Brain pericyte (primary cell): Measurements from ENCODE around the gene MRPL41.
A peak's percentile ranks its signal among the peaks of the same experiment; 100 is the strongest.
"Not testable (repeated sequence)": the region's sequence is repeated elsewhere in the genome, so short reads cannot be mapped to it uniquely, and the experiment has no call there.

Experiments
- DNase-seq: peaks from one replicate; pipeline ENCODE4 v3.0.0-alpha.2; 2012; ENCODE audit warnings: low read depth, low spot score

The MRPL41 gene

DNA sequence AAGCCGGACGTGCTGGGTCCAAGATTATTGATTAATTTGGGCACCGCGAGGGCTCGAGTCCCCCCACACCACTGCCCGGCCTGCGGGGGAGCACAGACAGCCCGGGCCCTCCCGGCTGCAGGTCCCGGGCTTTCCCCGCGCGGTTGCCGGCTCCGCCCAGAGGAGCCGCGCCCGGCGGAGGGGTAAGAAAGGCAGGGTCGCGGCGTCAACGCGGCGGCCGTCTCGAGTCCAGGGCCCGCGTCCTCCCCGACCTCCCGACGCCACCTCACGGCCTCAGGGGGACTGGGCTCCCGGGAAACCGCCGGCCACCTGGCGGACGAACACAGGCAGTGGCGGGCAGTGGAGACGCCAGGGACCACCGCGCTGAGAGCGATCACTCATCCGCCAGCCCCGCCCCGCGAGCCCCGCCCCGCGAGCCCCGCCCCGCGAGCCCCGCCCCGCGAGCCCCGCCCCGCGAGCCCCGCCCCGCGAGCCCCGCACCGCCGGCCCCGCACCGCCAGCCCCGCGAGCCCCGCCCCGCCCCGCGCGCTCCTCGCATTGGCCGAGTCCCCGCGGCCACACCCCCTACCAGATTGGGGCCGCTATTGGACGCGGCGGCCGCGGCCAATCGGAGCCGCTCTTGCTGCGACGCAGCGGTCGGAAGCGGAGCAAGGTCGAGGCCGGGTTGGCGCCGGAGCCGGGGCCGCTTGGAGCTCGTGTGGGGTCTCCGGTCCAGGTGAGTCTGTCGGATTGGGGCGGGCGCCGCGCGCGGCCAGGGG is at the start of gene MRPL41:
Gene MRPL41, plus strand, starts transcription at position 616 of the 758 bp plus-strand sequence. CDS start 203 bp downstream, outside the sequence.
- peak; percentile 41 for DNase-seq

DNA sequence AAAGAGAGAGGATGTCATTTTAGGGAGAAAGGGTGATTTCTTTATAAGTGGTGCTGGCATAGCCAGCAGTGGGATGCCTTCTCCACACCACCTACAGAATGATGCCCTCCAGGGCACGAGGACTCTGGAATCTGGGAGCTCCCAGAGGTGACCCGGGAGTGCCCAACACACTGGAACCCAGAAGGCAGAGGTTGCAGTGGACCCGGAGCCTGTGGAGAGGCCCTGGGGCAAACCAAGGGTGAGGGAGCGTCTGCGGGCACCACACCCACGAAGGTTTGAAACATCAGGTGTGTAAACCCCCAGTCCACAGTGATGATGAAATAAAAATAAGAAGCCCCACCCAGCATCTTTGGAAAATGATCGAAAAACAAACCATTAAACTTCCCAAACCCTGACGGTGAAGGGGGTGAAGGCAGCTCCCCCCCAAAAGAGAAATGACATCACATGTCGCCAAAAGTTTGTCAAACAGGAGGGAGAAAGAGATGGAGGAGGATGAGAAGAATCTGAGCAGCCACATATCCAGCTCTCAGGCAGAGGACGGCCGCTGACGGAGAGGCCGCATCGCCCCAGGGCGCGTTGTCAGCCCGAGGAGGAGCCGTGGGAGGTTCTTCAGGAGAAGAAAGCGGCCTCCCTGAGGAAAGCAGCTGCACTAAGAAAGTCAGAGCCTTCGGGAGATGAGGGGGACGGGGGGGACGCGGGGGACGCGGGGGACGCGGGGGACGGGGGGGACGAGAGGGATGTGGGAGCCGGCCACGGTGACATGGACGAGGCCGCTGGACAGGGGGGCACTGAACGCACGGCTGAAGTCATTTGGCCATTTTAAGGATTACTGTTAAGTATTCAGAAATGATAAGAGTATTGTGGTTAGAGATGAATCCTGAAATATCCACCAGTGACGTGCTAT is 49.4 kb upstream of the MRPL41 start:
- DNase-seq: no peak

DNA sequence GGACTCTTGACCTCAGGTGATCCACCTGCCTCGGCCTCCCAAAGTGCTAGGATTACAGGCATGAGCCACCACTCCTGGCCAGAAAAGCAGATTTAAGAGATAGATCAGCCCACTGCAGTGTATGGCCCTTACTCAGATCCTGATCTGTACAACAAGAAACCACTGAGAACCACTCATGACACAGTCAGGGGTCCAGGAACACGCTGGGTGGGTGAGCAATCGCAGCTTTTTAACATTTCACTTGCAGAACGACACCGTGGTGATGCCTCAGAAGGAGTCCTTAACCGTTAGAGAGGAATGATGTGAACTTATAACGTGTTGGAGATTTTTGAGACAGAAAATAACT is 47.3 kb upstream of the MRPL41 start:
- no peak for DNase-seq

DNA sequence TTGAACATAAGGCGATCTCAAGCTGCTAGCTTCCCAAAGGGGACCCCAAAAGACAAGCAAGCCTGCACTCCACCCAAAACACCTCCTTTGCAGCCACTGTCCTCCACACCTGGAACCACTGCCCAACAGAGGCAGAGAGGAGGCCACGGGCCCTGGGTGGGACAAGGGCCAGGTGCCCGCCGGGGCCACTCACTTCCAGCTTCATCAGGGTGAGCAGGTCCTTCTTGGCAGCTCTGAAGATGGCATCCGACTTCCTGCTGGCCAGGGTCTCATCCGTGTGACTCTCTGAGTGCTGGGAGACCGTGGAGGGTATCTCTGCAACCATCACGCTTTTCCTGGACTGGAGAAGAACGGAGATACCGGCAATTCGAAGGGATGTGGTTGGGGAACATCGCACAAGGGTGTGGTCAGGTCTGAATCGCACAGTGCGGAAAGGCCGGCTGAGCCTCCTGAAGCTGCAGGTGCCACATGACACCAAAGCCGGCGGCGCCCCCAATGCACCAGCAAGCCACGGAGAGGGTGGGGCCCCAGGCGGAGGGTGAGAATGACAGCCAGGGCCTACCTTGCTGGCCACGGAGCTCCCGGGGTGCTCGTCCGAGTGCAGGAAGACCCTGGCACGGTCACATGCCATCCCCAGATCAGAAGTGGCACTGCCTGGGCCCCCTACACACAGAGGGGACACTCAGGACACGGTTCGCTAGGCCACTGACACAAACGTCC is 46.1 kb upstream of the MRPL41 start:
- DNase-seq: no peak

DNA sequence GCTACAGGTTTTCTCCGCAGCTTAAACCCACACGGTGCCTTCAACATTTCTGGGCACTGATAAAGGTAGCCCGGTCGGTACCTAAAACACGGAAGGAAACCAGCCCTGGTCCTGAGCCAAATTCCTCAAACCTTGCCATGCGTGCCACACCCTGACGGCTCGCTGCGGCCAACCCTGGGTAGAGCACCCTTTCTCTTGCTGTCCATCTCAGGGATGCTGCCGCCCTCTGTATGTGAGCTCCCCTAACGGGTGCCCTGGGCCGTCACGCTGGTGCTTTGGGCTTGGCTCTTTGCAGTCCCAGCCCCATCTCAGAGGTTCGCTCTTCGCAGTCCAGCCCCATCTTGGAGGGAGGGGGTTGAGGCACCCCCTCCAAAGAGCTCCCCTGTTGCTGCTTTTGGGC is 45.4 kb upstream of the MRPL41 start:
- DNase-seq: no peak

DNA sequence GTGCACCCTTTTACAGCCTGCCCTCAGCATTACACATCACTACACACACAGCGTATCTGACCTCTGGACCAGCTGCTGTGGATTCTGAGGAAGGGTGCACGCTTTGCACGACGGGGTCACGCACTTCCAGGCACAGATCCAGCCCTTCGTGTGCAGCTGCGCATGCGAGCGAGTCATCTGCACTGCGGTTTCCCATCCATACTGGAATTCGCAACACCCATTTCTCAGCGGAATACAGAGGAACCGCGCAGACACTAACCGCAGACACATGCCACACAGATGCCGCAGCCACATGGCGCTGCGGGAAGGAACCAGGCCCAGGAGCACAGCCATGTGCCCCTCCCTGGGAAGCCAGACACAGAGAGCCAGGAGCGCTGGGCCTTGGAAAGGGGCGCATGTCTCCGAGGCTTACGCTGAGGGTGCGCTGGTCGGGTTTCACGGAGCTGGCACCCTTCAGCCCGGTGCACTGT is 44.9 kb upstream of the MRPL41 start:
- no peak for DNase-seq

DNA sequence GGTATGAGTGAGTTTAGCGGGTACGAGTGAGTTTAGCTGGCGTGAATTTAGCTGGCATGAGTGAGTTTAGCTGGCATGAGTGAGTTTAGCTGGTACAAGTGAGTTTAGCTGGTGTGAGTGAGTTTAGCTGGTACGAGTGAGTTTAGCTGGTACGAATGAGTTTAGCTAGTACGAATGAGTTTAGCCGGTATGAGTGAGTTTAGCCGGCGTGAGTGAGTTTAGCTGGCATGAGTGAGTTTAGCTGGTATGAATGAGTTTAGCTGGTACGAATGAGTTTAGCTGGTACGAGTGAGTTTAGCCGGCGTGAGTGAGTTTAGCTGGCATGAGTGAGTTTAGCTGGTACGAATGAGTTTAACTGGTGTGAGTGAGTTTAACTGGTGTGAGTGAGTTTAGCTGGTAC is 42.5 kb upstream of the MRPL41 start:
- no peak for DNase-seq

DNA sequence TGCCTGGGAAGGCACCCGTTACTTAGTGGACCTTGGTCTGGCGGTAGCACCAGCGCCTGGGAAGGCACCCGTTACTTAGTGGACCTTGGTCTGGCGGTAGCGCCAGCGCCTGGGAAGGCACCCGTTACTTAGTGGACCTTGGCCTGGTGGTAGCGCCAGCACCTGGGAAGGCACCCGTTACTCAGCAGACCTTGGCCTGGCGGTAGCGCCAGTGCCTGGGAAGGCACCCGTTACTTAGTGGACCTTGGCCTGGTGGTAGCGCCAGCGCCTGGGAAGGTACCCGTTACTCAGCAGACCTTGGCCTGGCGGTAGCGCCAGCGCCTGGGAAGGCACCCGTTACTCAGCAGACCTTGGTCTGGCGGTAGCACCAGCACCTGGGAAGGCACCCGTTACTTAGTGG is 40.6 kb upstream of the MRPL41 start:
- DNase-seq: not testable (repeated sequence)

DNA sequence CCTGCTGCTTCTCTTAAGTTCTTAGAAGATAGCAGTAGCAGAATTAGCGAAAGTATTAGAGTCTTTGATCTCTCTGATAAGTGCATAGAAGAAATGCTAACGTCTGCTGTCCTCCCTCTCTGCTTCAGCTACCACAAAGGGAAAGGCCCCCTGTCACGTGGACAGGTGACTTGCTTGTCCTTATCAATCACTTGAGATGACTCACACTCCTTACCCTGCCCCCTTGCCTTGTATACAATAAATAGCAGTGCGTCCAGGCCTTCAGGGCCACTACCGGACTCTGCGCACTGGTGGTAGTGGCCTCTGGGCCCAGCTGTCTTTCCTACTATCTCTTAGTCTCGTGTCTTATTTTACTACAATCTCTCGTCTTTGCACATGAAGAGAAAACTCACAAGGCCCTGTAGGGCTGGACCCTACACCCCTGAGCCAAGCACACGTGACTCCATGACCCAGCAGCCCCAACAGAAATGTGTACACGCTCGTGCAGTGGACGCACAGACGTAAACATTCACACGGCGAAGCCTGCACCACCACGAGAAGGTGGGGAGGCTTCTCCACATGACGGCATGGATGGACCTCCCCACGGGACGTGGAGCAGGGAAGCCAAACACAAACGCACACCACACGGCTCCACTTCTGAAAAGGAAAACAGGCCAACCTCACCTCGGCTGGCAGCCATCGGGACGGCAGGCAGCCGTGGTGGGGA is 39.8 kb upstream of the MRPL41 start:
- no peak for DNase-seq

DNA sequence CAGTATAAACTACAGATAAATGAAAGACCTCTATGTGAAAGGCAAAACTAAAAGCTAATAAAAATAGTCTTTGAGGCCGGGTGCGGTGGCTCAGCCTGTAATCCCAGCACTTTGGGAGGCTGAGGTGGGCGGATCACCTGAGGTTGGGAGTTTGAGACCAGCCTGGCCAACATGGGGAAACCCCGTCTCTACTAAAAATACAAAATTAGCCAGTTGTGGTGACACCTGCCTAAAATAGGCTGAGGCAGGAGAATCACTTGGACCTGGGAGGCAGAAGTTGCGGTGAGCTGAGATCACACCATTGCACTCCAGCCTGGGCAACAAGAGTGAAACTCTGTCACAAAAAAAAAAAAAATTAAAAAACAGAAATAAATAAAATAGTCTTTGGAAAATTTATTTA is 38.5 kb upstream of the MRPL41 start:
- not testable (repeated sequence) for DNase-seq

DNA sequence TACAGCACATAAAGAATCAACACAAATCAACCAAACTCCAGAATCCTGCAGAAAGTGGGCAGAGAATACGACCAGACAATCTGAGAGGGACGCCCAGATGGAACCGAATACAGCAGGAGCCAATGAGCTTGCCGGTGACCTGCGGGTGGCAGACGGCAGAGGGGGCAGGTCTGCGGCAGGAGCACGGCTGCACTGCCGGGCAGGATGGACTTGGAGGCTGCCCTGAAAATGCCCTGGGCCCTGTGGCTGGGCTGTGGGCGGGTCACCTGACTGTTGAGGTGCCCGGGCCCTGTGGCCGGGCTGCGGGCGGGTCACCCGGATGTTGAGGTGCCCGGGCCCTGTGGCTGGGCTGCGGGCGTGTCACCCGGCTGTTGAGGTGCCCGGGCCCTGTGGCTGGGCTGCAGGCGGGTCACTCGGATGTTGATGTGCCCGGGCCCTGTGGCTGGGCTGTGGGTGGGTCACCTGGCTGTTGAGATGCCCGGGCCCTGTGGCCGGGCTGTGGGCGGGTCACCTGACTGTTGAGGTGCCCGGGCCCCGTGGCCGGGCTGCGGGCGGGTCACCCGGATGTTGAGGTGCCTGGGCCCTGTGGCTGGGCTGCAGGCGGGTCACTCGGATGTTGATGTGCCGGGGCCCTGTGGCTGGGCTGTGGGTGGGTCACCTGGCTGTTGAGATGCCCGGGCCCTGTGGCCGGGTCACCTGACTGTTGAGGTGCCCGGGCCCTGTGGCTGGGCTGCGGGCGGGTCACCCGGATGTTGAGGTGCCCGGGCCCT is 37.7 kb upstream of the MRPL41 start:
- not testable (repeated sequence) for DNase-seq

DNA sequence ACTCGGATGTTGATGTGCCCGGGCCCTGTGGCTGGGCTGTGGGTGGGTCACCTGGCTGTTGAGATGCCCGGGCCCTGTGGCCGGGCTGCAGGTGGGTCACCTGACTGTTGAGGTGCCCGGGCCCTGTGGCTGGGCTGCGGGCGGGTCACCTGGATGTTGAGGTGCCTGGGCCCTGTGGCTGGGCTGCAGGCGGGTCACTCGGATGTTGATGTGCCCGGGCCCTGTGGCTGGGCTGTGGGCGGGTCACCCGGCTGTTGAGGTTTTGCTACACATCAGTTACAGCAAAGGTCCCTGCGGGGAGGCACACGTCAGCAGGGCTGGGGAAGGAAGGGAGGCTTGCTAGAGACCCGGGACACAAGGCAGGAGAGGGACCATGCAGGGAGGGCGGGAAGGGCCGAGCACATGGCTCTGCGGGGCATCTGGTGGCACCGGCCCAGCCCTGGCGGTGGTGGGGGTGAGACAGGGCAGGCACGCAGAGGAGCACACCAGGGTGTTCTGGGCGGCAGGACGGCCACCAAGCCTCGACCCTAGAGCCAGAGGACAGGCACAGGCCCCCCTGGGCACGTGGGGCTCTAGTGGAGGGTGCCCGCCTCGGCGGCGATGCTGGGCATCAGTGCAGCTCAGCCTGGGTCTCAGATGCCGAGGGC is 36.9 kb upstream of the MRPL41 start:
- no peak for DNase-seq

DNA sequence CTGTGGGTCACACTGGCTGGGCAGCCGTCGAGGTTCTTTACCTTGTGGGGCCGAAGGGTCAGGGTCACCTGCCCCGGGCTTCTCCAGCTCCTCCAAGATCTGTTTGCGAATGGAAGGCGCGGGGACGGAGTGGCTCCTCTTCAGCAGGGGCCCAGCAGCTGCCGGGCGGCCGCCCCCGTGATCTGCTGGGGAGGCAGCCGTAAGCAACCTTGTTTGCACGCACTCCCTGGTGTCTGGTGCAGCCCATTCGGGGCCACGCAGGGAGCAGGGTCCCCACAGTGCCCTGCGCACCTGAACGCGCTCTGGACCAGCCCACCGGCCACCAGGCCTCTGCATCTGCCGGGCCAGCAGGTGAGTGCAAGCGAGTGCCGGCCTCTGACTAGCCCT is 36.3 kb upstream of the MRPL41 start:
- DNase-seq: no peak

DNA sequence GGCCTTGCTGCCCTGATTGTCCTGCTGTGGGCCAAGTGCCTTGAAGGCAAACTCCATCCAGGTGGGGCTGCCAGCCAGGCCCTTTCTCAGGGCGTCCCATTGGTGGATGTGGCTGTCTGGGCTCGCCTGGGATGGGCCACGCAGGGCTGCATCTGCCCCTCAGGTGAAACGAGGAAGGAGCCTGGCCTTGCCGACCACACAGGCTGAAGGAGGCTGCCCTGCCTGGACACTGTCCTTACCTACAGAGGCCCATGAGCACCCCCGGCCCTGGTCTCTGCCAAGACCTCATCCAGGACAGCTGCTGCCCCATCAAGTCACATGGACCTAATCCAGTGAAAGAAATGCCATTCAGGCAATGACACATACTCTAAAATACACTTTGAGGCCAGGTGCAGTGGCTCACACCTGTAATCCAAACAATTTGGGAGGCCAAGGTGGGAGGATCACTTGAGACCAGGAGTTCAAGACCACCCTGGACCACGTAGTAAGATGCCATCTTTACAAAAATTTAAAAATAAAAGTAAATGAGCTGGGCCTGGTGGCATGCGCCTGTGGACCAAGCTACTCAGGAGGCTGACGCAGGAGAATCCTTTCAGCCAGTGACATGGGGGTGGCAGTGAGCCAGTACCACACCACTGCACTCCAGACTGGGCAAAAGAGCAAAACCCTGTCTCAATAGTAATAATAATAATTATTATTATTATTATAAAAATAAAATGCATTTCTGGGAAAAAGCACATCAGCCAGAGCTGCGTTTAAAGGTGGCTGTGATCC is 35.3 kb upstream of the MRPL41 start:
- no peak for DNase-seq

DNA sequence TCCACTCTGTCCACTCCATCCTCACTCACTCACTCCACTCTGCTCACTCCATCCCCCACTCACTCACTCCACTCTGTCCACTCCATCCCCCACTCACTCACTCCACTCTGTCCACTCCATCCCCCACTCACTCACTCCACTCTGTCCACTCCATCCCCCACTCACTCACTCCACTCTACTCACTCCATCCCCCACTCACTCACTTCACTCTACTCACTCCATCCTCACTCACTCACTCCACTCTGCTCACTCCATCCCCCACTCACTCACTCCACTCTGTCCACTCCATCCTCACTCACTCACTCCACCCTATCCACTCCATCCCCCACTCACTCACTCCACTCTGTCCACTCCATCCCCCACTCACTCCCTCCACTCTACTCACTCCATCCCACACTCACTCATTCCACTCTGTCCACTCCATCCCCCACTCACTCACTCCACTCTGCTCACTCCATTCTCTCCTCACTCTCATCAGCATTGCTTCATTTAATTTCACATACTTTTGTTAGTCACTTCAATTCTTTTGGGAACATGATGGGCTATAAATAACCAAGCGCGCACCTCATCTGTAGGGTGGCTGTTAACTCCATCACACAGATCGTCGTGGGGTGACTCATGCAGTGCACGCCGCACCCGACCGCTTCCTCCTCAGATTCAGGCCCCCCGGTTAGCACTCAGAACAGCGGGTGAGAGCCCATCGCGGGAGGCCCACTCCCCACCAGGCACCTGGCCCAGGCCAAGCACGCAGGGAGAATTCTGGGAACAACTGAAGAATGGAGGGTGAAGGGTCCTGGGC is 32.8 kb upstream of the MRPL41 start:
- not testable (repeated sequence) for DNase-seq

DNA sequence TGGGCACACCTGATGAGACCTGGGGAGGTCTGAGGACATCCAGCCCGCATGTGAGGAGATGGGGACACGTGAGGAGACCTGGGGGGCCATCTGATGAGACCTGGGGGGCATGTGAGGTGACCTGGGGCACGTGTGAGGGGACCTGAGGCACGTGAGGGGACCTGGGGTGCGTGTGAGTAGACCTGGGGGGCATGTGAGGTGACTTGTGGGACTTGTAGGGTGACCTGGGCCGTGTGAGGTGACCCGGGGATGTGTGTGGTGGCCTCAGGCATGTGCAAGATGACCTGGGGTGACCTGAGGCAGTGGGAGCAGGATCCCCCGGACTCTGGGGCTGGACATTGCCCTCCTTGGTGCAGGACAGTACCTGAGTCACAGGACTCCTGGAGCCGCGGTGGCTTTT is 32.1 kb upstream of the MRPL41 start:
- no peak for DNase-seq

DNA sequence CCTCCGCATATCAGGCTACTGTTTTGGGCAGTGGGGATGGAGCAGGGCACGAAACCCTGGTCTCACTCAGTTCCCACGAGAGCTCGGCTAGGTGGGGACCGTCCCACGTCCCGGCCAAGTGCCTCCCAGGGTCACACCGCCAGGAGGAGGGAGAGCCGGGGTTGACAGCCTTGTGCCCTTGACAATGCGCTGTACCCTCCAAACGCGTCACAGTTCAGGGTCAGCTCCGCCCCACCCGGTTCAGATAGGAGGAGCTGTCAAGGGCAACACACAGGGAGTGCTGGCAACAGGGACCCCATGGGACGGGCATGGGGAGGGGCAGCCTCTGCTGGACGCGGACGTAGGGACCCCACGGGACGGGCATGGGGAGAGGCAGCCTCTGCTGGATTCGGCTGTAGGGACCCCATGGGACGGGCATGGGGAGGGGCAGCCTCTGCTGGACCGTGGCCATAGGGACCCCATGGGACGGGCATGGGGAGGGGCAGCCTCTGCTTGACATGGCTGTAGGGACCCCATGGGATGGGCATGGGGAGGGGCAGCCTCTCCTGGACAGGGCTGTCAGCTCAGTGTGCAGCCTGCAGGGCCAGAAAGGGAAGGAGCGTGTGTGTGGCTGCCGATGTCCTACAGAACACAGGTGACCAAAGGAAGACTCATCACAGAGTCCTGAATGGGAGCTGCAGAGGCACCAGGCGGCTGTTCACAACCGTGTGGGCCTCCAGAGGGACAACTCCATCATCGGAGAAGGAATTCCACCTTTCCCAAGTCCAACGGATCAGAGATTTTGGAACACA is 30.9 kb upstream of the MRPL41 start:
- DNase-seq: no peak
